CD4-positive, alpha-beta T cell treated with Interleukin-15 for 4 hours (primary cell): Measurements from ENCODE around the gene WDR59.
"Not testable (repeated sequence)": the region's sequence is repeated elsewhere in the genome, so short reads cannot be mapped to it uniquely, and the experiment has no call there.

Experiments
- DNase-seq: peaks from one replicate; pipeline ENCODE4 v3.0.0-alpha.2; 2020; ENCODE audit warnings: low spot score

WDR59 gene

DNA sequence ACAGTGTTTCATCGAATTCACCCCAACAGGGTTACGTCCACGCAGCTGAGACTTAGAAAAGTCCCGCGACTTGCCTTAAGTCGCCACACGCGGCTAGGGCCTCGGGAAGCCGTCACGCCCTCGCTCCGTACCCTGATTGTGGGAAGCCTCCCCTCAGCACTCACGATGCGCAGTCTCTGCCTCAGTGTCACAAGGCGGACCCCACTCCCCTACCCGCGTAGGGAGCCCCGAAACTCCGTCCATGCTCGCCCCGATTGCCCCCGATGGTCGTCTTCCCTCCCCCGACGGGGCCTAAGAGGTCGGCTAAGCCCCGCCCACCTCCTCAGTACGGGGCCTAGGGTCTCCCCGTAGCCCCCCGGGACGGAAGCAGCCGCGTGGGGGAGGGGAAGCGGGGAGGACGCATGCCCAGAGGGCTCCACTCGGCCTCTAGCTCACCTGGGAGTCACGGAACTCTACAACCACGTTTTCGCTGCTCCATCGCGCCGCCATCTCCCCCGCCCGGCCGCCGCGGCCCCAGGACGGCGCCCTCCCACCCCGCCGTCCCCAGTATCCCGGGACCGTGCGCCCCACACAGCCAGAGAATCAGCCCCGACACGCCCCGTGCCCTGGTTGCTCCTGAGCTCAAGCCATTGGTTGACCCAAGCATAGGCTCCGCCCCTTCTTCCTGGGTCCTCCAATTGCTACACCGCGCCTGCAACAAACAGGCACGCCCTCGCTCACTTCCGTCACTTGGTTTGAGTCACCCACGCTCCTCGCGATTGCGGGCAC lies at the start of gene WDR59:
Gene WDR59 (minus strand): TSS at position 595 of the 768 bp plus-strand sequence. CDS start 106 bp downstream, at position 489.
- peak; percentile 98 for DNase-seq

- no peak for DNase-seq
Observed at GRCh38 chr16:75032655-75033054, 47.7 kb upstream of the WDR59 start.

DNA sequence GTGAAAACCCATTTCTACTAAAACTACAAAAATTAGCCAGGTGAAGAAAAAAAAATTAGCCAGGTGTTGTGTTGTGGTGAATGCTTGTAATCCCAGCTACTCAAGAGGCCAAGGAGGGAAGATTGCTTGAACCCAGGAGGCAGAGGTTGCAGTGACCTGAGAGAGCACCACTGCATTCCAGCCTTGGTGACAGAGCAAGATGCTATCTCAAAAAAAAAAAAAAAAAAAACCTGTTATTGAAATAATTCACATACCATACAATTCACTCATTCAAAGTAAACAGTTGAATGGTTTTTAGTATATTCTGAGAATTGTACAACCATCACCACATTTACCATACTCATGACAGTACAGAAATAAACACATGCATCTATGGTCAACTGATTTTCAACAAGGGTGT lies 44.9 kb upstream of the WDR59 start:
- no peak for DNase-seq

DNA sequence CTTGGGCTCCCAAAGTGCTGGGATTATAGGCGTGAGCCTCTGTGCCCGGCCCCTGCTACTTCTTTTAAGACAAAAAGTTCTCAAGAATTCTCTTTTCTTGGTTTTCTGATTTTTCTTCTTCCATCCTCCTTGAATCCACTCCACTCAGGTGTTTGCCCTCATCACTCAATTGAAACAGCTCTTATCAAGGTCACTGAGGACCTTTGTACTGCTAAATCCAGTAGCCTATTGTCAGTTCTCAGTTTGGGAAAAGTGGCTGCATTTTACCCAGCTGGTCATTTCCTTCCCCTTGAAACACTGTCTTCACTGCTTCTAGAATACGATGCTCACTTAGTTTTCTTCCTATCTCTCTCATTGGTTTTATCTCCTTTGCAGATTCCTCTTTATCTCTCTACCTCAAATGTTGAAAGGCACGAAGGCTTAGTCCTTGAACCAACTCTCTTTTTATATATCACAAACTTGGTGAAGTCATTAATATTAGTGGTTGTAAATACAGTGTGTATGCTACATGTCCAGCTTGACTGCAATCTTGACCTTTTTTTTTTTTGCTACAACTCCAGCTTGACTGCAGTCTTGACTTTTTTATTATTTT lies 43.7 kb upstream of the WDR59 start:
- no peak for DNase-seq

- no peak for DNase-seq
Observed at GRCh38 chr16:75027520-75028300, 42.8 kb upstream of the WDR59 start.

GRCh38 chr16:75026892-75027391 lies 42.0 kb upstream of the WDR59 start:
- no peak for DNase-seq

- not testable (repeated sequence) for DNase-seq
Observed at GRCh38 chr16:75026239-75026891, 41.4 kb upstream of the WDR59 start.

GRCh38 chr16:75025761-75026160 lies 40.8 kb upstream of the WDR59 start:
- no peak for DNase-seq

- no peak for DNase-seq
Observed at GRCh38 chr16:75024594-75024993, 39.7 kb upstream of the WDR59 start.

DNA sequence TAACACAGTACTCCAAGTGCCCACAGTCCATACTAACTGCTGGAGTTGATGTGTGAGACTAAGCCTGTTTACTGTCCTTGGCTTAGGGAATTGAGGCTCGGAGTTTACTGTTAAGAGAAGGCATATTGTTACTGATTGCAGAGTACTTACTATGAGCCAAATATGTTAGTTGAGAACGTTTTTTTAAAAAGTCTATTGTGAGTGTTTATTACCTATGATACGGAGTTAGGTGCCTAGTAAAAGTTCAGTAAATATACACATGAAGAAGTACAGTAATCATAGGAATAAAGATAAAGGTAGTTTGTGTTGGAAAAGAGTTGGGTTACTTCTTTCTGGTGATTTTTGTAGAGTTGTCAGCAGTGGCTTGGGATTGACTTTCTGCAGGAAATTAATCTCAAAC lies 39.3 kb upstream of the WDR59 start:
- no peak for DNase-seq

DNA sequence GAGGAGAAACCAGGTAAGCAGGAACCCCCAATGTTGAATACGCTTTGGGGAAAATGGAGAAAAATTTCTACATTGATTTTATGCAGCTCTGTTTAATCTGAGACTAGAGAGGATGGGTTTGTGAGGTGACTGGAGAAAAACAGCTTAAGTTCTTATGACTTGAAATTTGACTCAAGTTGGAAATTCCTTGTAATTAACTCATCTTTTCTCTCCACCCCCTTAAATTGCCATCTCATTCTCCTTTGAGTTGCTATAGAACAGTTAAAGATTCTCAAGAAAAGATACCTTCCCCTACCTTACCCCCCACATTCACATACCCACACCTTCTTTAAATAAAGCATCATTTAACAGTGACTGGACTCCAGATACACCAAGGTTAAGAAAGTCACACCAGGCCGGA lies 38.1 kb upstream of the WDR59 start:
- DNase-seq, result no peak

GRCh38 chr16:75022567-75022966 lies 37.6 kb upstream of the WDR59 start:
- DNase-seq, result no peak

GRCh38 chr16:75021410-75021809 lies 36.5 kb upstream of the WDR59 start:
- DNase-seq, result no peak

- DNase-seq, result no peak
Observed at GRCh38 chr16:75019586-75019985, 34.7 kb upstream of the WDR59 start.

- no peak for DNase-seq
Observed at GRCh38 chr16:75019007-75019406, 34.1 kb upstream of the WDR59 start.

GRCh38 chr16:75017670-75018525 lies 33.0 kb upstream of the WDR59 start:
- no peak for DNase-seq

DNA sequence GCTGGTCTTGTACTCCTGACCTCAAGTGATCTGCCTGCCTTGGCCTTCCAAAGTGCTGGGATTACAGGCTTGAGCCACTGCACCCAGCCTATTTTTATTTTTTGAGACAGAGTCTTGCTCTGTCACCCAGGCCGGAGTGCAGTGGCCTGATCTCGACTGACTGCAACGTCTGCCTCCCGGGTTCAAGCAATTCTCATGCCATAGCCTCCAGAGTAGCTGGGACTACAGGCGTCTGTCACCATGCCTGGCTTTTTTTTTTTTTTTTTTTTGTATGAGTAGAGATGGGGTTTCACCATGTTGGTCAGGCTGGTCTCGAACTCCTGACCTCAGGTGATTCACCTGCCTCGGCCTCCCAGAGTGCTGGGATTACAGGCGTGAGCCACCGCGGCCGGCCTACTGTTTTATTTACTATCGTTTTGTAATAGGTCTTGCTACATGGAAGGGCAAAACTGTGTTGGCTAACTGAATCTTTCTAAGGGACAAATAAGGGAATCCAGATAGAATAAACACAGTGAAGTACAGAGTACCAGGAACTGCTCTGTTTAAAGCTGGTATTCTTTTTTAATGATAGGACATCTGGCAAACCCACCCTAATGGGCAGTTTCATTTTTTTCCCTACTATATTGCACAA lies 31.6 kb upstream of the WDR59 start:
- not testable (repeated sequence) for DNase-seq

DNA sequence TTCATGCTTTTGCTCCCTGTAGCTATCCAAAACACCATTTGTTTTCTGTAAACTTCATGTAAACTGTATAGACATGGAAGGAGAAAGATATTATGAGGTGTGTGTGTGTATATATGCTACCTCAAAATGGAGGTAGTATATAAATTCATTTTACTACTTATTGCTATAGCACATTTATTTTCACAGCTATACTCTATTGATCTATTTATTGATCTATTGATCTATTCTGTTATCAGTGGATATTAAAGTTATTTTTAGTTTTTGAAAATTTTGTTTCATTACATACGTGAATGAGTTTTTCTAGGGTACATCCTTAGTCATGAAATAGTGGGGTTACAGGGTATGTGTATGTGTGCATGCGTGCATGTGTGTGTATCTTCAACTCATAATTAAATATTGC lies 29.4 kb upstream of the WDR59 start:
- DNase-seq, result no peak

GRCh38 chr16:75013123-75013522 lies 28.2 kb upstream of the WDR59 start:
- not testable (repeated sequence) for DNase-seq

DNA sequence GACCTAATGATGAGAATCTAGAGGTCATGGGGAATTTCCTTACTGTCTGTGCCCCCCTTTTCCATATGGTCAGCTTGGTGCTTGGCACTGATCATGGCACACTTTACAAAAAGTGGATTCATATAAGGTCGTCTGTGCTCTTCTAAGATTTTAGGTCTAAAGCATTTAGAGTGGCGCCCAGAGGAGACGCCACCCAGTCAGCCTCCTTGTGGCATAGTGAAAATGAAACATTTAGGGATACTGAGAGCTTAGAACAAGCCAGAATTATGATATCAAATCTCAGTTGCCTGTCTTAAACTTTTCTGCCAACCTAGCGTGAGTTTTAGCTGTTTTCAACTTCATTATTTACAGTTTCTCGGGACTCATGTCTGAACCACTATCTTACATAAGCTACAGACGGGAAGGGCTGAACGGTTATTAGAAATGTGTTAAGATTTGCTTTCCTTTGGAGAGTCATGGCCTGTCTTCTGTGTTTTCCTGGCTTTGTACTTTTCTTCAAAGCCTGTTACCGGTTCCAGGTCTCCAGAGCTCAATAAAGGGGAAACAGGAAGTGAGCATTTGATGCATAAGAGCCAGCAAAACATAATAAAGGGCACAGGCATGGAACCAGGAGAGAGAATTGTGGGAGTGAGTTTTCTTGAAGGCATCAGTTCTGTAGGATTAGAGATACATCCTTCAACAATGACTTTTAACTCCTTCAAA lies 27.6 kb upstream of the WDR59 start:
- no peak for DNase-seq
